GM21717 (cell line): Measurements from ENCODE around the gene NRIP3.
"Not testable (repeated sequence)": the region's sequence is repeated elsewhere in the genome, so short reads cannot be mapped to it uniquely, and the experiment has no call there.

Experiments used
- ATAC-seq: cut with Tn5 transposase; IDR thresholded peaks from one replicate; pipeline ENCODE4 v1.9.1; 2021; ENCODE audit warnings: mild to moderate bottlenecking, moderate library complexity; ENCODE audit not compliant: unreplicated experiment

Gene NRIP3

GRCh38 chr11:9016916-9017642 lies 13.3 kb upstream of the NRIP3 start:
- ATAC-seq = no peak

- ATAC-seq = peak; percentile 64
These were observed 11.9 kb upstream of the NRIP3 start for GRCh38 chr11:9015677-9016076.

GRCh38 chr11:9014826-9015225 lies 11.0 kb upstream of the NRIP3 start:
- no peak for ATAC-seq

- ATAC-seq = no peak
These were observed 9.6 kb upstream of the NRIP3 start for GRCh38 chr11:9013373-9013772.

GRCh38 chr11:9009538-9009937 lies 5.7 kb upstream of the NRIP3 start:
- ATAC-seq = not testable (repeated sequence)

- no peak for ATAC-seq
These were observed 4.9 kb upstream of the NRIP3 start for GRCh38 chr11:9008661-9009060.

GRCh38 chr11:9008011-9008550 lies 4.3 kb upstream of the NRIP3 start:
- no peak for ATAC-seq

- ATAC-seq = no peak
These were observed 1.3 kb upstream of the NRIP3 start for GRCh38 chr11:9005087-9005486.

- no peak for ATAC-seq
These were observed 554 bp upstream of the NRIP3 start for GRCh38 chr11:9004183-9004926.

- no peak for ATAC-seq
These were observed 755 bp downstream of the NRIP3 start for GRCh38 chr11:9002920-9003572.

GRCh38 chr11:9001736-9002135 lies 2.1 kb downstream of the NRIP3 start:
- ATAC-seq = no peak

GRCh38 chr11:8998017-8998416 lies 5.8 kb downstream of the NRIP3 start:
- no peak for ATAC-seq

GRCh38 chr11:8997451-8997850 lies 6.3 kb downstream of the NRIP3 start:
- ATAC-seq = no peak

- ATAC-seq = no peak
These were observed 14.3 kb downstream of the NRIP3 start for GRCh38 chr11:8989453-8989852.

GRCh38 chr11:8988329-8989234 lies 15.2 kb downstream of the NRIP3 start:
- no peak for ATAC-seq

GRCh38 chr11:8987446-8987845 lies 16.4 kb downstream of the NRIP3 start:
- ATAC-seq = no peak

GRCh38 chr11:8986772-8987171 lies 17.0 kb downstream of the NRIP3 start:
- ATAC-seq = not testable (repeated sequence)

- ATAC-seq = no peak
These were observed 18.3 kb downstream of the NRIP3 start for GRCh38 chr11:8985462-8985861.

- no peak for ATAC-seq
These were observed 20.2 kb downstream of the NRIP3 start for GRCh38 chr11:8983552-8983951.

GRCh38 chr11:8980485-8980884 lies 23.3 kb downstream of the NRIP3 start:
- no peak for ATAC-seq

GRCh38 chr11:8979365-8979764 lies 24.4 kb downstream of the NRIP3 start:
- not testable (repeated sequence) for ATAC-seq
